PC-3 (cell line): ENCODE measurements around the gene CYP2A7. TPM values are rescaled to one million over a fixed set of nuclear protein-coding genes. Genes with fewer than 3 reads are reported as not detected.

Source experiments
- total RNA-seq: library from RNA; depleted of rRNA; stranded (reverse); fragments of >200 nt; gene quantifications from 2 replicates; pipeline ENCODE4 v1.2.3, GENCODE V29; 2014; rRNA removed

CYP2A7 gene
- total RNA-seq, 1 experiment from 2014 or later = not detected

Other genes starting within 250 kb of the CYP2A7 start
- gene NUMBL, start 191.6 kb downstream of the CYP2A7 start, total RNA-seq = 14.5 and 21.4 TPM in 2 replicates
- gene COQ8B, start 165.3 kb downstream of the CYP2A7 start, total RNA-seq = 17.2 and 19.5 TPM in 2 replicates
- 28.4 and 44.2 TPM in 2 replicates for gene ITPKC, start 165.1 kb downstream of the CYP2A7 start, total RNA-seq
- 0.40 and 0.86 TPM in 2 replicates for gene ACTMAP, start 131.8 kb downstream of the CYP2A7 start, total RNA-seq
- gene SNRPA, start 131.0 kb downstream of the CYP2A7 start, total RNA-seq = 207 and 243 TPM in 2 replicates
- 1.4 TPM in 1 of 2 replicates, not detected in the other for gene MIA, start 106.7 kb downstream of the CYP2A7 start, total RNA-seq
- 7.4 and 13.9 TPM in 2 replicates for gene RAB4B, start 104.0 kb downstream of the CYP2A7 start, total RNA-seq
- gene EGLN2, start 83.0 kb downstream of the CYP2A7 start, total RNA-seq = 36.6 and 58.9 TPM in 2 replicates
- not detected in 2 replicates for gene CYP2A6, start 31.8 kb downstream of the CYP2A7 start, total RNA-seq
- not detected in 2 replicates for gene CYP2B6, start 109.1 kb upstream of the CYP2A7 start, total RNA-seq
- gene CYP2A13, start 206.2 kb upstream of the CYP2A7 start, total RNA-seq = not detected in 2 replicates
- not detected in 2 replicates for gene CYP2F1, start 232.2 kb upstream of the CYP2A7 start, total RNA-seq